HG03025 (cell line): ENCODE measurements around the gene RAB14.

Experiments
- ATAC-seq: cut with Tn5 transposase; IDR thresholded peaks from one replicate; pipeline ENCODE4 v1.9.1; 2021; ENCODE audit warnings: mild to moderate bottlenecking, moderate library complexity; ENCODE audit not compliant: unreplicated experiment, low FRiP score

RAB14 gene

GRCh38 chr9:121201738-121202533 is at the start of gene RAB14:
RAB14 (minus strand) TSS chr9:121201869; CDS start chr9:121193412, 8,457 bp downstream.
- ATAC-seq = peak; percentile 90

DNA sequence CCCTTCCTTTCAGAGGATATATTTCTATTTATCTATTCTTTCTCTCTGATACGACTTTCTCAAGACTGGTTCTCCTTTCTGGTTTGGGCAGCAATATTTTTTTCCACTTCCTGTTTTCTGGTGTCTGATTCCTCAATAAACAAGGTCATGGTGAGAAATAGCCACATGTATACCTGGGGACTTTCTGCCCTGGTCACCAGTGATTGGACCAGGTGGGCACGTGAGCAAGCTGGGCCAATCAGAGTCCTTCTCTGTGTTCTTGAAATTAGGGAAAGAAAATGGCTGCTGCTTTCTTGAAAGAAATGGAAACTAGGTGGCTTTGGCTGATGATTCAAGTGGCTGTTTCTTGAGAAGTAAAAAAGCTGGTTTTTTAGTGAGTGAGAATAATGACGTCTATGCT is 47.9 kb upstream of the RAB14 start:
- no peak for ATAC-seq

GRCh38 chr9:121246821-121247561 is 45.3 kb upstream of the RAB14 start:
- no peak for ATAC-seq

DNA sequence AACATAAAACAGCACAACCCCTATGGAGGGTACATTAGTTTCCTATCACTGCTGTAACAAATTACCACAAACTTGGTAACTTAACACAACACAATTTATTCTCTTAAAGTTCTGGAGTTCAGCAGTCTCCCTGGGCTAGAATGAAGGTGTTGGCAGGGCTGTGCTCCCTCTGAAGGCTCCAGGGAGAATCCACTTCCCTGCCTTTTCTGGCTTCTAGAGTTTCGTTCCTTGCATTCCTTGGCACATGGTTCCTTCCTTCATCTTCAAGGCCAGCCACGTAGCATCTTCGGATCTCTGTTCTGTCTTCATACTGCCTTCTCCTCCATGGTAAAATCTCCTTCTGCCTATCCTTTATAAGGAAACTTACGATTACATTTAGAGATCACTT is 41.3 kb upstream of the RAB14 start:
- no peak for ATAC-seq

GRCh38 chr9:121242219-121242958 is 40.7 kb upstream of the RAB14 start:
- no peak for ATAC-seq

- ATAC-seq = no peak
Measured at GRCh38 chr9:121240472-121241135, 38.9 kb upstream of the RAB14 start.

- ATAC-seq = no peak
Measured at GRCh38 chr9:121239851-121240250, 38.2 kb upstream of the RAB14 start.

- no peak for ATAC-seq
Measured at GRCh38 chr9:121239071-121239470, 37.4 kb upstream of the RAB14 start.

DNA sequence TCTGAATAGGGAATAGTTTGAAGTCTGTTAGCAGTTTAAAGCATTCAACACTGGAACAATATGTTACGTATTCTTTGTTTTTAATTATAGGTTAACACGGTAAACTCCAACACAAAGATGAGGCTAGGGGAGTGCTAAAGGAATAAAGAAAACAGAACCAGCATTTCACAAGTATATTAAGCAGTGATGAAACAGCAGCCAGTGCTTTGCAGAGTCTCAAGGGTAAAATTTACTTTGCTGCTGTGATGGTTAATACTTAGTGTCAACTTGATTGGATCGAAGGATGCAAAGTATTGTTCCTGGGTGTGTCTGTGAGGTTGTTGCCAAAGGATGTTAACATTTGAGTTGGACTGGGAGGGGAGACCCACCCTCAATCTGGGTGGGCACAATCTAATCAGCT is 36.2 kb upstream of the RAB14 start:
- ATAC-seq = no peak

GRCh38 chr9:121235512-121235911 is 33.8 kb upstream of the RAB14 start:
- ATAC-seq = no peak

- ATAC-seq = no peak
Measured at GRCh38 chr9:121234832-121235161, 33.1 kb upstream of the RAB14 start.

GRCh38 chr9:121233906-121234831 is 32.5 kb upstream of the RAB14 start:
- no peak for ATAC-seq

- ATAC-seq = no peak
Measured at GRCh38 chr9:121232251-121232650, 30.6 kb upstream of the RAB14 start.

DNA sequence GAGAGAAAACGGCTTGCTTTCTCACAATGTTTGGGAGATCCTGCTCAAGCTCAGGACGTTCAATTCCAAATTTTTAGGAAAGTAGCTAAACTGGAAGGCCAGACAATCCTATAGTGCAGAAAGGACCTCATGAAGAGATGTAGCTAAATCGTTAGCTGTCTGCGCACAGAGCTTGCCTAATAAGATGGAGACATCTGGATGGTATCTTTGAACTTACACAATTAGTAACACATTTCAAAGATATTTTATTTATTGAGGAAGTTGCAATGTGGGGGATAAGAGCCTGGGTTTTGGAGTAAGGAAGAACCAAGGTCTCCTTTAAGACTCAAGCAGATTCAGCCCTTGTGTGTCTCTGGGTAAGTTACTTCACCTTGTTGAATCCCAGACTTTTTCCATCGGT is 28.6 kb upstream of the RAB14 start:
- no peak for ATAC-seq

GRCh38 chr9:121227862-121228261 is 26.2 kb upstream of the RAB14 start:
- no peak for ATAC-seq

DNA sequence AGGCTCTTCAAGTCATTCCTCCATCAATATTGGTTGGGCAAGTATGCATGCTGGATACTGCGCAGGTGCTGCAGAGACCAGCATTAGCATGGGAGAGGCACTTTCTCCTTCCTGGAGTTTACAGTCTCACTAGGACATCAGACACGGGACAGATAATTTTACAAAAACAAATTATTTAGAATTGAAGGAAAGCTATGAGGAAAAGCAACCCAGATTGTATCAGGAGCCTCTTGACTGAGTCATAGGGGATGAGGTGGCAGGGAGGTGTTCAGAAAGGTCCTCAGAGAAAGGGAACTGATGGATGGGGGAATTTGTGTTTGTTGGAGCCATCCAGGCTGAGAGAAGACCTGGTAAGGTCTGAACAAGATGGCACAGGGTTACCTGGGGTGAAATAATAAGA is 24.5 kb upstream of the RAB14 start:
- ATAC-seq = no peak

- no peak for ATAC-seq
Measured at GRCh38 chr9:121225240-121225639, 23.6 kb upstream of the RAB14 start.

- ATAC-seq = no peak
Measured at GRCh38 chr9:121222524-121223171, 21.0 kb upstream of the RAB14 start.

DNA sequence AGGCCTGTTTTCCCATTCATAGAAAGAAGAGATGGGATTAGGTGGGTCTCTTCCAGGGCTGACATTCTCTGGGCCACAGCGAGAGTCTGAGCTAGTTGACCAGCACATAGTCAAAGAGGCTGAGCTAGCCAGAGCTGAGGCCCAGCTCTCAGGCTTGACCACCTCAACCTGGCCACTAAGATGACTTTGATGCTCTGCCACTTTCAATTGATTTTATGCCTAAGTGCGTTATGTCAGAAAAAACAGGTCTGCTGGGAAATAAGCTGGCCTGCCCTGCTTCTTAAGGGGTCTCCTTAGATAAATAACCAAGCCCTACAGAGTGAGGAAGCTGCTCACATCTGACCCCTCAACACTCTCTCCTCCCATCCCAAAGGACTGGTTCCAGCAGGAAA is 20.0 kb upstream of the RAB14 start:
- no peak for ATAC-seq
